ENCODE measurements around the gene NAT10. TPM values are rescaled to one million over a fixed set of nuclear protein-coding genes. Genes with fewer than 3 reads are reported as not detected.

The NAT10 gene
- total RNA-seq, 2 donors from 2014 or later = 22.6 to 38.2 TPM

DNA sequence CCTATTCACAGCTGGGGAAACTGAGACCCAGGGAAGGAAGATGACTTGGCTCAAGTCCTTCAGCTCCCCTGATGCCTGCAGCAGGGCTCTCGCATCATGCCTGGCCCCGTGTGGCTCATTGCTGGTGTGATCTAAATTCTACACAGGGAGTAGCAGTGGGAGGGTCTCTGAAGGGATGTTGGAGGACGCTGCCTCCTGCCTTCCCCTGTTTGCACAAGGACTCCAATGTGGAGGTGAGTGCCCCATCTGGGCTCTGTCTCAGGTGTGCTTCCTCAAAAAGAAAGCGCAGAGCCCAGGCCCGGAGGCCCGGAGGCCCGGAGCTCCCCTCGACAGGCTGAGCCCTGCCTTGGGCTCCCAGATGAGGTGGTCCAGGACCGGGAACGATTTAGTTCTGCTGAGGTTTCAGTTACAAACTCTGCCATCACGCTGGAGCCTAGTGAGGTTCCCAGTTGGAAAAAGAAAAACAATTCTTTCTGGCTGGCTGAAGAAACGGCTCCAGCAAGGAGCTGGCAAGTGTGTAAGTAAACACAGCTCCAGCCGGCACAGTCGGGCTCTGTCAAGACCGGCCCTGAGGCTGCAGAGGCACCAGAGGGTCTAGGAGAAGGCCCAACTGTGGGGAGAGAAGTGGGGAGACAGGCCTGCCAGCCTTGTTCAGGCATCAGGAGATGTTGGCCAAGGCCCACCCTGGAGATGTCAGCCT is 49.8 kb downstream of the NAT10 start:
- WGBS, 2 donors = 71 to 75% methylated on average over 9 to 15 of the region's 15 CpGs
- ATAC-seq = no peak
- peaks cover 0 to 1% of the 10 kb centered on the region in 2 donors for H3K36me3 ChIP-seq (replicated peaks in 1 of 2; ENCODE audit: insufficient read depth in 1 of 2, low read depth in 2 of 2)
- H3K4me1 ChIP-seq = no peaks in the 10 kb centered on the region
- TF ChIP-seq POLR2A (IDR thresholded peaks at IDR 0.05) = no peak
- TF ChIP-seq, protein P1, sequence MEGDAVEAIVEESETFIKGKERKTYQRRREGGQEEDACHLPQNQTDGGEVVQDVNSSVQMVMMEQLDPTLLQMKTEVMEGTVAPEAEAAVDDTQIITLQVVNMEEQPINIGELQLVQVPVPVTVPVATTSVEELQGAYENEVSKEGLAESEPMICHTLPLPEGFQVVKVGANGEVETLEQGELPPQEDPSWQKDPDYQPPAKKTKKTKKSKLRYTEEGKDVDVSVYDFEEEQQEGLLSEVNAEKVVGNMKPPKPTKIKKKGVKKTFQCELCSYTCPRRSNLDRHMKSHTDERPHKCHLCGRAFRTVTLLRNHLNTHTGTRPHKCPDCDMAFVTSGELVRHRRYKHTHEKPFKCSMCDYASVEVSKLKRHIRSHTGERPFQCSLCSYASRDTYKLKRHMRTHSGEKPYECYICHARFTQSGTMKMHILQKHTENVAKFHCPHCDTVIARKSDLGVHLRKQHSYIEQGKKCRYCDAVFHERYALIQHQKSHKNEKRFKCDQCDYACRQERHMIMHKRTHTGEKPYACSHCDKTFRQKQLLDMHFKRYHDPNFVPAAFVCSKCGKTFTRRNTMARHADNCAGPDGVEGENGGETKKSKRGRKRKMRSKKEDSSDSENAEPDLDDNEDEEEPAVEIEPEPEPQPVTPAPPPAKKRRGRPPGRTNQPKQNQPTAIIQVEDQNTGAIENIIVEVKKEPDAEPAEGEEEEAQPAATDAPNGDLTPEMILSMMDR (IDR thresholded peaks at IDR 0.05) = no peak
- intact Hi-C loops (cut with DNase I) = no loop called here
- H3K27me3 ChIP-seq = no peaks in the 10 kb centered on the region
- DNase-seq = no peak
- H3K9me3 ChIP-seq = no peaks in the 10 kb centered on the region
- no peak overlapping the region for H3K4me3 ChIP-seq
- H3K27ac ChIP-seq = no peak overlapping the region

DNA sequence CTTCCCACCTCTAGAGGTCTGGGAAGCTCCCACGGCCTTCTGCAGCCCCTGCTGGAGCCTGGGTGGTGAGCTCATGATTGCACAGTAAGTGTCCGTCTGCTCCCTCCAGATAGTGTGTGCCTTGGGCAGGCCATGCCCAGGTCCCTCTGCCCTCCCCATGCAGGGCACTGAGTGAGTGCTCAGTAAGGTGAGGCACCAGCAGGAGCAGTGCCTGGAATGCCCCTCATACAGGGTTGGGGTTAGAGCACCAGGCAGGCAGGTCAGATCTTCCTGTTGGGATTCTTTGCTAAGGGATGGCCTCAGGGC is 50.3 kb downstream of the NAT10 start:
- peaks cover 0 to 1% of the 10 kb centered on the region in 2 donors for H3K36me3 ChIP-seq (replicated peaks in 1 of 2; ENCODE audit: insufficient read depth in 1 of 2, low read depth in 2 of 2)
- intact Hi-C loops (cut with DNase I) = no loop called here
- no peak overlapping the region for H3K27ac ChIP-seq
- DNase-seq (no peak), ATAC-seq (no peak)
- no peaks in the 10 kb centered on the region for H3K4me1 ChIP-seq
- no peak overlapping the region for H3K4me3 ChIP-seq
- no peaks in the 10 kb centered on the region for H3K27me3 ChIP-seq
- no peaks in the 10 kb centered on the region for H3K9me3 ChIP-seq
- TF ChIP-seq POLR2A (IDR thresholded peaks at IDR 0.05) = no peak
- TF ChIP-seq, protein P1 (IDR thresholded peaks at IDR 0.05) = no peak
- WGBS, 2 donors = 85% methylated on average over 2 of the region's 2 CpGs; no CpG with 5 or more reads in 1 of the 2 donors

DNA sequence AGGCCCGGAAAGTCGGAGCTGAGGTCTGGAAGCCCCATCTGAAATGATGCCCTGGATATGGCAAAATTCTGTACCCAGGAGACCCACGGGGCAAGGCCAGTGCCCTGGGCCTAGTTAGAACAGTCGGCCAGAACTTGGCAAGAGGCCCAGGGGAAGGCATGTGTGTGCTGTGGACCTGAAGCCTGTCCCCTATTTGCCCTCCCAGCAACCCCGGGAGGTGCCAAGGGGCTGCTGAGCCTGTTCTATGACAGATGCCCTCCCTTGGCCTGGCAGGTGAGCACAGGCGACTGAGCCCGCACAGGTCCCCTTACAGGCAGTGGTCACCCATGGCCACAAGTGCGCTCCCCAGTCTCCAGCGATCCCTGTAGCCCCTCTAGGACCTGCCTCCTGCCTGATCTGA is 51.7 kb downstream of the NAT10 start:
- Histone ChIP-seq H3K4me1 (no peaks in the 10 kb centered on the region), H3K27ac (no peak overlapping the region), H3K9me3 (no peaks in the 10 kb centered on the region), H3K4me3 (no peak overlapping the region), H3K36me3 (replicated peaks in 1 of 2; ENCODE audit: insufficient read depth in 1 of 2, low read depth in 2 of 2) (peaks cover 0 to 1% of the 10 kb centered on the region in 2 donors), H3K27me3 (no peaks in the 10 kb centered on the region)
- intact Hi-C loops (cut with DNase I) = no loop called here
- ATAC-seq = no peak
- peak in 2 of 4 donors; percentile 24 to 37 for DNase-seq
- WGBS, 2 donors = 73 to 100% methylated on average over 2 to 9 of the region's 9 CpGs
- TF ChIP-seq, protein P1 (IDR thresholded peaks at IDR 0.05) = no peak
- TF ChIP-seq POLR2A (IDR thresholded peaks at IDR 0.05) = no peak

DNA sequence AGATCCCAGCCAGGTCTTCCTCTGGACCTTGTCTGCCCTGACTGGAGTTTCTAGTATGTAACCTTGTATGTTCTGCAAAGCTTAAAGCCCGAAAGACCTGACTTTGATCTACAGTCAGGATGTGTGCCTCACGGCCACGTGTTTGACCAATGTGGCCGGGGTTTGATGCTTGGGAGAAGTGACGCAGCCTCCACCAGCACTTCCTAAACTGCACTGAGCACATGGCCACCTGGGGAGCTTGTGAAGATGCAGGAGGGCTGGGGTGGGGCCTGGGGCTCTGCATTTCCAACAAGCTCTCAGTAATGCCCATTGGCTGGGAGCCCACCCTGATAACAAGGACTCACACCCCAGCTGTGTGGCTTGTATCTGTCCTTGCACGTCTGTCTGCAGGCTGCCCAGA is 53.2 kb downstream of the NAT10 start:
- H3K9me3 ChIP-seq = no peaks in the 10 kb centered on the region
- no peaks in the 10 kb centered on the region for H3K36me3 ChIP-seq (replicated peaks in 1 of 2; ENCODE audit: insufficient read depth in 1 of 2, low read depth in 2 of 2)
- DNase-seq (no peak), ATAC-seq (no peak)
- H3K4me3 ChIP-seq = no peak overlapping the region
- no peaks in the 10 kb centered on the region for H3K4me1 ChIP-seq
- TF ChIP-seq POLR2A (IDR thresholded peaks at IDR 0.05) = no peak
- TF ChIP-seq, protein P1 (IDR thresholded peaks at IDR 0.05) = no peak
- intact Hi-C loops (cut with DNase I) = no loop called here
- H3K27me3 ChIP-seq = no peaks in the 10 kb centered on the region
- no peak overlapping the region for H3K27ac ChIP-seq
- 66 to 86% methylated on average over 6 of the region's 6 CpGs for whole genome bisulfite sequencing, 2 donors
